B cell (primary cell): ENCODE measurements around the gene GALNT10. TPM values are rescaled to one million over a fixed set of nuclear protein-coding genes. Genes with fewer than 3 reads are reported as not detected.

Experiments used
- ATAC-seq: fragments of 200-7000 bp; cut with Tn5 transposase; one replicate; pipeline ENCODE4 v1.10.0; 2021; ENCODE audit warnings: low read depth, mild to moderate bottlenecking, moderate number of reproducible peaks, moderate library complexity
- CTCF ChIA-PET: fragments of 350-600 bp; sonication (Branson Sonifier 250); formaldehyde crosslinking; loops from one replicate; lab custom pipeline; 2021; ENCODE audit warnings: antibody characterized with exemption, inconsistent platforms; lab: Charles Lee
- POLR2A ChIA-PET: fragments of 350-600 bp; sonication (Branson Sonifier 250); formaldehyde crosslinking; loops from one replicate; lab custom pipeline; 2021; ENCODE audit warnings: antibody characterized with exemption; lab: Charles Lee
- DNase-seq: peaks from one replicate; pipeline ENCODE4 v3.0.0; 2013
- H2AFZ ChIP-seq: 2 replicates; pipeline ENCODE4 v1.6.1; 2012; ENCODE audit warnings: mild to moderate bottlenecking, low read depth, low read length; ENCODE audit not compliant: insufficient read depth, poor library complexity, severe bottlenecking
- H3K27ac ChIP-seq, 2 donors: 1 replicate in 1 of 2; 2 replicates in 1 of 2; pipeline ENCODE4 v1.5.1; 2012 to 2013; ENCODE audit warnings: low read length in 2 of 2, mild to moderate bottlenecking in 2 of 2, moderate library complexity in 1 of 2
- H3K27me3 ChIP-seq, 4 experiments: fragments of 200-600 bp in 1 of 4; sonication (generic) in 1 of 4; replicated peaks in 1 of 4; 1 replicate in 2 of 4; 2 replicates in 2 of 4; pipeline versions ENCODE4 v1.6.1 to v1.7.0; 2013 to 2016; ENCODE audit warnings: low read length in 3 of 4, mild to moderate bottlenecking in 2 of 4, mixed read lengths in 1 of 4, moderate library complexity in 1 of 4; ENCODE audit not compliant: insufficient read depth in 4 of 4, control insufficient read depth in 3 of 4; ENCODE audit errors: control extremely low read depth in 1 of 4
- H3K36me3 ChIP-seq, 2 experiments: replicated peaks in 1 of 2; 1 replicate in 1 of 2; 2 replicates in 1 of 2; pipeline versions ENCODE4 v1.6.1 to v1.7.1; 2013; ENCODE audit warnings: low read length in 1 of 2; ENCODE audit not compliant: insufficient read depth in 2 of 2, control insufficient read depth in 1 of 2; ENCODE audit errors: control extremely low read depth in 1 of 2, extremely low read depth in 1 of 2
- H3K4me1 ChIP-seq, 2 donors: fragments of 200-600 bp in 1 of 2; sonication (generic) in 1 of 2; 1 replicate in 1 of 2; 2 replicates in 1 of 2; pipeline versions ENCODE4 v1.5.1 to v1.6.1; 2013 to 2017; ENCODE audit warnings: low read length in 2 of 2; ENCODE audit not compliant: control insufficient read depth in 2 of 2, insufficient read depth in 2 of 2
- H3K4me2 ChIP-seq: replicated peaks from 2 replicates; pipeline ENCODE3; 2012; ENCODE audit warnings: mild to moderate bottlenecking, low read depth, low read length; ENCODE audit not compliant: poor library complexity, severe bottlenecking
- H3K4me3 ChIP-seq, 5 experiments: fragments of 200-600 bp in 1 of 5; sonication (generic) in 1 of 5; 1 replicate in 3 of 5; 2 replicates in 2 of 5; pipeline versions ENCODE4 v1.5.1 to v1.7.0; 2011 to 2016; ENCODE audit warnings: low read length in 4 of 5, mild to moderate bottlenecking in 4 of 5, low read depth in 2 of 5, control low read depth in 1 of 5, moderate library complexity in 1 of 5; ENCODE audit not compliant: insufficient read depth in 1 of 5; ENCODE audit errors: control extremely low read depth in 1 of 5, extremely low read depth in 1 of 5
- H3K79me2 ChIP-seq: fragments of 200-600 bp; sonication (generic); one replicate; pipeline ENCODE4 v1.6.0; 2016; ENCODE audit warnings: low read length; ENCODE audit not compliant: control insufficient read depth, insufficient read depth
- H3K9ac ChIP-seq: fragments of 200-600 bp; sonication (generic); 2 replicates; pipeline ENCODE4 v1.6.1; 2017; ENCODE audit warnings: mild to moderate bottlenecking, low read length, moderate library complexity
- H3K9me3 ChIP-seq, 3 donors: one replicate each; pipeline versions ENCODE4 v1.6.1 to v1.7.1; 2013; ENCODE audit warnings: low read length in 2 of 3; ENCODE audit not compliant: control insufficient read depth in 2 of 3, insufficient read depth in 1 of 3; ENCODE audit errors: control extremely low read depth in 1 of 3
- H4K20me1 ChIP-seq: 2 replicates; pipeline ENCODE4 v1.6.0; 2012; ENCODE audit warnings: mild to moderate bottlenecking, low read length; ENCODE audit not compliant: insufficient read depth, control insufficient read depth, poor library complexity, severe bottlenecking
- H3K27ac Mint-ChIP-seq: one replicate; pipeline ENCODE4 v1.8.0; 2021; ENCODE audit warnings: mixed read lengths
- H3K27me3 Mint-ChIP-seq: one replicate; pipeline ENCODE4 v1.8.0; 2021; ENCODE audit warnings: mixed read lengths
- H3K4me1 Mint-ChIP-seq: one replicate; pipeline ENCODE4 v1.8.0; 2021; ENCODE audit warnings: mixed read lengths
- H3K4me3 Mint-ChIP-seq: one replicate; pipeline ENCODE4 v1.8.0; 2021; ENCODE audit warnings: mixed read lengths
- H3K9me3 Mint-ChIP-seq: one replicate; pipeline ENCODE4 v1.8.0; 2022; ENCODE audit warnings: mixed read lengths; ENCODE audit not compliant: insufficient read depth
- EZH2 ChIP-seq: IDR thresholded peaks from 2 replicates; pipeline ENCODE4 v1.6.1; 2012; ENCODE audit warnings: borderline replicate concordance, low read depth, mild to moderate bottlenecking, moderate library complexity, low read length; ENCODE audit not compliant: insufficient read depth, poor library complexity, severe bottlenecking
- WGBS: methylation state at CpG from one replicate; pipeline ENCODE4 v1.1.5; 2013; ENCODE audit warnings: missing lambda C conversion rate; ENCODE audit not compliant: insufficient coverage; 5-methylcytosine and 5-hydroxymethylcytosine counted together
- intact Hi-C: fragments of 100-400 bp; cut with micrococcal nuclease; formaldehyde crosslinking; loops from one replicate; pipeline ENCODE4 v1.10.0; 2022
- polyA plus RNA-seq: library from polyadenylated mRNA; depleted of rRNA; stranded (reverse); fragments of >200 nt; gene quantifications from 2 replicates; pipeline ENCODE4 v1.2.3, GENCODE V29; 2012
- total RNA-seq, 2 donors: library from RNA; stranded (reverse); fragments of 120-200 nt in 1 of 2; gene quantifications; 1 replicate in 1 of 2; 2 replicates in 1 of 2; pipeline versions ENCODE4 v1.2.3 to v1.2.4, GENCODE V29; 2013 to 2022
- TF ChIP-seq, protein P1 (sequence below): fragments of 200-600 bp; IDR thresholded peaks from one replicate; pipeline ENCODE4 v1.8.0; 2022; ENCODE audit warnings: antibody characterized with exemption, mild to moderate bottlenecking

The GALNT10 gene
- total and polyA plus RNA-seq, 2 donors (not counting 1 experiment from before 2014, with no cell fraction given): 27.7 to 42.8 TPM

DNA sequence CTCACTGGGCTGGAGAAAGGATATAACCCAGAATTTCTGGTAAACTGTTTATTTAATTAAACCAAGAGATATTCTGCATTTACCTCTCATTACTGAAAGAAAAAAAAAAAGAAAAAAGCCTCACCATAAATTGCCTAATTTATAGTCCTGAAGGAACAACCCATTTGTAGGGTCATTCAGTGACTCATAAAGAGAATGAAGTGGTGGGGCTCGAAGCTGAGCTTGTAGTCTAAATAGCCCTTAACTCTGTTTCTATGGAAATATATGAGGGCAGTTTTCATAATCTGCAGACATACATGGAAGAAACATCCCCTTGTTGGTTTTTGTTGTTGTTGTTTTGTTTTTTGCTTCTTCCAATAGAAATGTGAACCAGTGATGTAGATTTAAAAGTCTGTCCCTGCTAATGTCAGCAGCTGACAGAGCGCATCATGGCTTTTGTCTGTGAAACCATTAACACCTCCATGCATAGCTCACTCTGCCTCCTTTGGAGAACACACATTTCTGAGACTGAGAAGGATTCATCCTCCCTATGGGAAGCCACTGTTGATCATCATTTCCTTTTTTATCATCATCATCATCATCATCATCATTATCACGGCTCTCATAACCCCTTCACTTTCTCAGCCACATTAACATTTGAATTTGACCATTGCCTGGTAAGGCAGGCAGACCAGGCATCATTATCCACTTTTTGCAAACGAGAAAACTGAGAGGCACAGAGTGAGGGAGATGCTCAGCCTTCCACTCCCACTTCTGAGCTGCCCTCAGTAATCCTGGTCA is 187.4 kb downstream of the GALNT10 start:
- no peak overlapping the region for H3K4me3 ChIP-seq
- no peak overlapping the region for H3K4me2 ChIP-seq
- no peak for TF ChIP-seq EZH2
- TF ChIP-seq, protein P1, sequence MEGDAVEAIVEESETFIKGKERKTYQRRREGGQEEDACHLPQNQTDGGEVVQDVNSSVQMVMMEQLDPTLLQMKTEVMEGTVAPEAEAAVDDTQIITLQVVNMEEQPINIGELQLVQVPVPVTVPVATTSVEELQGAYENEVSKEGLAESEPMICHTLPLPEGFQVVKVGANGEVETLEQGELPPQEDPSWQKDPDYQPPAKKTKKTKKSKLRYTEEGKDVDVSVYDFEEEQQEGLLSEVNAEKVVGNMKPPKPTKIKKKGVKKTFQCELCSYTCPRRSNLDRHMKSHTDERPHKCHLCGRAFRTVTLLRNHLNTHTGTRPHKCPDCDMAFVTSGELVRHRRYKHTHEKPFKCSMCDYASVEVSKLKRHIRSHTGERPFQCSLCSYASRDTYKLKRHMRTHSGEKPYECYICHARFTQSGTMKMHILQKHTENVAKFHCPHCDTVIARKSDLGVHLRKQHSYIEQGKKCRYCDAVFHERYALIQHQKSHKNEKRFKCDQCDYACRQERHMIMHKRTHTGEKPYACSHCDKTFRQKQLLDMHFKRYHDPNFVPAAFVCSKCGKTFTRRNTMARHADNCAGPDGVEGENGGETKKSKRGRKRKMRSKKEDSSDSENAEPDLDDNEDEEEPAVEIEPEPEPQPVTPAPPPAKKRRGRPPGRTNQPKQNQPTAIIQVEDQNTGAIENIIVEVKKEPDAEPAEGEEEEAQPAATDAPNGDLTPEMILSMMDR: no peak
- H3K9ac ChIP-seq: no peak overlapping the region
- no peaks in the 10 kb centered on the region for H3K4me1 ChIP-seq
- no peak overlapping the region for H3K27ac ChIP-seq
- no peaks in the 10 kb centered on the region for H3K79me2 ChIP-seq
- H3K27me3 ChIP-seq: no peaks in the 10 kb centered on the region
- no peak overlapping the region for H2AFZ ChIP-seq
- Mint-ChIP-seq H3K9me3 (no peaks in the 10 kb centered on the region), H3K4me3 (no peak overlapping the region), H3K4me1 (peaks cover under 1% of the 10 kb centered on the region), H3K27me3 (no peaks in the 10 kb centered on the region), H3K27ac (no peak overlapping the region)
- intact Hi-C loops: no loop called here
- DNase-seq: no peak
- ATAC-seq: no peak
- POLR2A ChIA-PET: no interaction called here
- H3K36me3 ChIP-seq: peaks cover 0 to 78% of the 10 kb centered on the region in 2 experiments
- H4K20me1 ChIP-seq: no peaks in the 10 kb centered on the region
- peaks cover 0 to 4% (median 0%) of the 10 kb centered on the region in 3 donors for H3K9me3 ChIP-seq
- CTCF ChIA-PET: interaction anchor here (1.6 kb wide), 1 partner anchor 188 kb away, joined by 3 read pairs; no protein-coding TSS in a partner anchor
- WGBS: 96% methylated on average over 3 of the region's 4 CpGs

DNA sequence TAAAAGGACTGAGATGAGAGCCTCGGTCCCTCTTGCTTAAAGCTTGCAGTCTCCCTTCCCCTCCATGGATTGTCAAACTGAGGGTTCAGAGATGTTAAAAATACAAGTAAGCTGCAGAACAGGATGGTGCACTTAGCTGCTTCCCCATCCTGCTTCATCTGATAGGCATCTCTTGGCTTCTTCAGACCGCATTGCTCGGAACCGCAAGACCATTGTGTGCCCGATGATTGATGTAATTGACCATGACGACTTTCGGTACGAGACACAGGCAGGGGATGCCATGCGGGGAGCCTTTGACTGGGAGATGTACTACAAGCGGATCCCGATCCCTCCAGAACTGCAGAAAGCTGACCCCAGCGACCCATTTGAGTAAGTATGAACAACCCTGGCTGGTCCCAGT is 189.7 kb downstream of the GALNT10 start:
- DNase-seq (no peak), ATAC-seq (no peak)
- CTCF ChIA-PET: no interaction called here
- no peak overlapping the region for H3K4me3 ChIP-seq
- no peaks in the 10 kb centered on the region for H4K20me1 ChIP-seq
- H3K4me2 ChIP-seq: no peak overlapping the region
- peaks cover 15 to 22% of the 10 kb centered on the region in 2 donors for H3K4me1 ChIP-seq
- intact Hi-C loops: no loop called here
- Mint-ChIP-seq H3K9me3 (peaks cover 2% of the 10 kb centered on the region), H3K27ac (no peak overlapping the region), H3K27me3 (no peaks in the 10 kb centered on the region), H3K4me3 (no peak overlapping the region), H3K4me1 (peaks cover 21% of the 10 kb centered on the region)
- H3K9me3 ChIP-seq: peaks cover 0 to 11% (median 4%) of the 10 kb centered on the region in 3 donors
- H3K9ac ChIP-seq: no peak overlapping the region
- no peak overlapping the region for H3K27ac ChIP-seq
- no peaks in the 10 kb centered on the region for H3K79me2 ChIP-seq
- no peak for TF ChIP-seq EZH2
- TF ChIP-seq, protein P1: no peak
- no peaks in the 10 kb centered on the region for H3K27me3 ChIP-seq
- no peak overlapping the region for H2AFZ ChIP-seq
- H3K36me3 ChIP-seq: peaks cover 0 to 77% of the 10 kb centered on the region in 2 experiments
- POLR2A ChIA-PET: no interaction called here
- 77% methylated on average over 11 of the region's 12 CpGs for WGBS
